Measurements from ENCODE around the gene SLC13A5.

- no peak for TF ChIP-seq REST (IDR thresholded peaks at IDR 0.05)
- TF ChIP-seq, protein P1, sequence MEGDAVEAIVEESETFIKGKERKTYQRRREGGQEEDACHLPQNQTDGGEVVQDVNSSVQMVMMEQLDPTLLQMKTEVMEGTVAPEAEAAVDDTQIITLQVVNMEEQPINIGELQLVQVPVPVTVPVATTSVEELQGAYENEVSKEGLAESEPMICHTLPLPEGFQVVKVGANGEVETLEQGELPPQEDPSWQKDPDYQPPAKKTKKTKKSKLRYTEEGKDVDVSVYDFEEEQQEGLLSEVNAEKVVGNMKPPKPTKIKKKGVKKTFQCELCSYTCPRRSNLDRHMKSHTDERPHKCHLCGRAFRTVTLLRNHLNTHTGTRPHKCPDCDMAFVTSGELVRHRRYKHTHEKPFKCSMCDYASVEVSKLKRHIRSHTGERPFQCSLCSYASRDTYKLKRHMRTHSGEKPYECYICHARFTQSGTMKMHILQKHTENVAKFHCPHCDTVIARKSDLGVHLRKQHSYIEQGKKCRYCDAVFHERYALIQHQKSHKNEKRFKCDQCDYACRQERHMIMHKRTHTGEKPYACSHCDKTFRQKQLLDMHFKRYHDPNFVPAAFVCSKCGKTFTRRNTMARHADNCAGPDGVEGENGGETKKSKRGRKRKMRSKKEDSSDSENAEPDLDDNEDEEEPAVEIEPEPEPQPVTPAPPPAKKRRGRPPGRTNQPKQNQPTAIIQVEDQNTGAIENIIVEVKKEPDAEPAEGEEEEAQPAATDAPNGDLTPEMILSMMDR (IDR thresholded peaks at IDR 0.05; ENCODE audit: low read depth, low read length, missing input control): no peak
Observed at GRCh38 chr17:6681671-6682070, 31.5 kb downstream of the SLC13A5 start.

All from liver (tissue), 2 donors.